GM21529 (cell line): Measurements from ENCODE around the gene ZNF888.
"Not testable (repeated sequence)": the region's sequence is repeated elsewhere in the genome, so short reads cannot be mapped to it uniquely, and the experiment has no call there.

Experiments used
- ATAC-seq: cut with Tn5 transposase; IDR thresholded peaks from one replicate; pipeline ENCODE4 v1.9.1; 2021; ENCODE audit not compliant: unreplicated experiment

Gene ZNF888

GRCh38 chr19:52880895-52881389, 42.3 kb downstream of the ZNF888 start:
- no peak for ATAC-seq

GRCh38 chr19:52872996-52873395, 50.2 kb downstream of the ZNF888 start:
- not testable (repeated sequence) for ATAC-seq

GRCh38 chr19:52871466-52871865, 51.8 kb downstream of the ZNF888 start:
- ATAC-seq, result no peak

GRCh38 chr19:52868031-52868430, 55.2 kb downstream of the ZNF888 start:
- not testable (repeated sequence) for ATAC-seq

DNA sequence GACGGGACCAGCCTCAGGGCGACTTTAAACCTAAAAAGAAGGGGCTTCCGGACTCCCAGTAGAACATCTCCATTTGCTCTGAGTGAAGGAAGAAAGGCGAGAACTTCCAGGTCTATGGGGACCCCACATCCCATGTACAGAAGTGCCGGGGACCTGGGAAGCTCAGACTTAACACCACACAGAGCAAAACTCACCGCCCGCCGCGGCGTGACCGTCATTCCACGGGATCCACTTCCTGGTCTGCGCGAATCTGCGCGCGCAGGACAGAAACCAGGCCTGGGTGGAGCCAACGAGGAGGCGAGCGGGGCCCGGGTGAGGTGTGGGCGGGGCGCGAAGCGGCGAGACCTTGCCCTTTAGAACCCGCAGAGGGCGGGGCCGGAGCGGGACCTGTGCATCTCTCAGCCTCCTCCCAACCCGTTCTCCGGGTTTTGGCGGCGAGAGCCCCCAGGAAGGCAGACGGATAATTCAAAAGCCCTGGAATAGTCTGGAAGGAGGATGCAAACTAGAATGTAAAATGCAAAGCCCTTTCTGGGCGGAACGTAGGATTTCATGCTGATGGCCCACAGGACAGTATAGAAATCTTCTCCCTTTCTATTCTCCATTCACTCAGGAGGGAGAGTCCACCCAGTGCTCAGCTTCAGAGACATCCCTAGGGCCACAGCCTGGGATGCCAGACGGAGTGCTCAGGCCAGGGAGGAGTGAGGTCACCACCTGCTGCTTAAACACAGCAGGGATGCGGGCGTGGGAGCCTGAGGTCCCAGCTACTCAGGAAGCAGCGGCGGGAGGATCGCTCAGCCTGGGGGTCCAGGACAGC, 65.6 kb downstream of the ZNF888 start, which contains the start of gene ZNF468:
Gene ZNF468 (minus strand): TSS at position 242 of the 814 bp plus-strand sequence. CDS start 3,347 bp downstream, outside the sequence.
- peak; percentile 97 for ATAC-seq

GRCh38 chr19:52856540-52857377, 66.5 kb downstream of the ZNF888 start:
- peak; percentile 23 for ATAC-seq
